ENCODE data around the gene TAL1.
"Not testable (repeated sequence)": the region's sequence is repeated elsewhere in the genome, so short reads cannot be mapped to it uniquely, and the experiment has no call there.

The TAL1 gene

DNA sequence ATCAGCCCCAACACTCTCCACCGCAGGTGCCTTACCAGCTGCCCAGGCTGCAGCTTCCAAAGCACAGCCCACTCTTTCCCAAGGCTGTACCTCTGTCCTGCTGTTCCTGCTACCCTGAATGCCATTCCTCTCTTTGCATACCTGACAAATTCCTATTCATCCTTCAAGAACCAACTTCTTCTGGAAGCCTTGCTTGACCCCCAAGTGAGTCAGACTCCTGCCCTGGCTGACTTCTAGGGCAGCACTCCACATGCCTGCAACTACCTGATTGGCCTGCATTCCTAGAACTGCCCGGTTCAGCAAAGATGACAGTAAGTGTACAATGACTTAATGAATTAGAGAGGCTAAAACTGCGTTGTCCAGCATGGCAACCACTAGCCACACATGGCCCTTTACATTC lies 21.4 kb downstream of the TAL1 start:
- no peak for DNase-seq

GRCh38 chr1:47209725-47210325 lies 22.2 kb downstream of the TAL1 start:
- no peak for DNase-seq

- no peak for DNase-seq
Observed at GRCh38 chr1:47209091-47209490, 22.9 kb downstream of the TAL1 start.

DNA sequence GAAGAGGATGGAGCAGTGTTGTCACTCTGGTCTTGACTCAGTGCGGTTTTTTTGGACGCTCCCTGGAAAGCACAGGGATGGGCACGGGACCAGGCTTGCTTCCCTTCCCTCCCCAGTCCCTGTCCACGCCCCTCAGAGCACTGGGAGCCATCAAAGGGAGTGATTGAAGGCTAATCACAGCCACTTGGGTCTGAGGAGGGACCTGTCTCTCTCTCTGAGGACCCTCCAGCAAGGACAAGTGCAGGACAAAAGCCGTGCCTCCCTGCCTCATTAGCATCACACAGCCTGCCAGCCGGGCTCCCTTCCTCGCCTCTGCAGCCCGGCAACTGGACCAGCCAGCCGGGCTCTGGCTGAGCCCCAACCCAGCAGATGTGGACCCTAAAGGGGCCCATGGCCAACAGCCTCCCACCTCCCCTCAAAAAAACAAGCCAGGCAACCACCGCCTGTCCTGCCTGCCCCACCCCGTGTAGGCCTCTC lies 23.6 kb downstream of the TAL1 start:
- no peak for DNase-seq

DNA sequence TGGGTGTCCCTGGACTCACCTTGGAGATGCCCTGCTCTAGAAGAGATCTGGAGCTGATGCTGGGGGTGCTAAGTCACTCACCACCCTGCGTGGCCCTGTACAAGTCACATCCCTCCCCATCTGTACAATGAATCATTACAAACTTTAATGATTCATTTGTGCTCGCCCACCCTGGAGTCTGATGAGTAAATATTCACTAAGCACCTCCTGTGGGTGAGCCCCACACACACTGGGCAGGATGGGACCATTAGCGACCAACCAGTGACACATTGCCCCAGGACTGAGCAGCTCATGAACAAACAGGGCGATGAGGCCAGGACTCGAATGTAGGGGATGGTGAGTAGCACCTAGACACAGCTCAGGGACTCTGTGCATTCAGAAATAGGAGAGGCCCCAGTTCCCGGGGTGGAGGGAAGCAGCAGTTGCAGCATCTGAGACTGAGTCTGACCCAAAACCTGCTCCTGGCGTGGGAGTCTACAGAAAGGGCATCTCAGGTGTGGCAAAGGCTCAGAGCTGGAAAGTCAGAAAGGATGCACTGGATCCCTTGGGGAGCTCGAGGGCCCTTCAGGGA lies 24.1 kb downstream of the TAL1 start:
- no peak for DNase-seq

- no peak for DNase-seq
Observed at GRCh38 chr1:47205918-47206317, 26.1 kb downstream of the TAL1 start.

GRCh38 chr1:47203504-47203903 lies 28.5 kb downstream of the TAL1 start:
- not testable (repeated sequence) for DNase-seq

DNA sequence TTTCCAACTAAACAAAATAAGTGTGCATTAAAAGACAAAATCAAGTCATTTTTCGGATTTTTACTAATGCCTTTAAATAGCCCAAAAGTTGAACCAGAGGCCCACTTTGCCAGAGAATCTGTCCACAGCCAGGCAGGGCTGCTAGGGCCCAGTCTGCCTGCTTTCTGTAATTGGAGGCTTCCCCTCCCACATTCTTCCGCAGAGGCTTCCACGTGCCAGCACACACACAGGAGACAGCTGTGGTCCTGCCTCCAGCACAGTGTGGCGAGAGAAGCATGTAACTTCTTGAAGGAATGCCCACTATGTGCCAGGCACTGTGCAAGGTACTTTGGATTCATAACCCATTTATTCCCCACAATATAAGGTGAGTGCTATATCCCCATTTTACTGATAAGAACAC lies 30.8 kb downstream of the TAL1 start:
- DNase-seq = no peak

GRCh38 chr1:47198214-47198613 lies 33.8 kb downstream of the TAL1 start:
- DNase-seq = no peak

GRCh38 chr1:47196622-47197021 lies 35.4 kb downstream of the TAL1 start:
- no peak for DNase-seq

DNA sequence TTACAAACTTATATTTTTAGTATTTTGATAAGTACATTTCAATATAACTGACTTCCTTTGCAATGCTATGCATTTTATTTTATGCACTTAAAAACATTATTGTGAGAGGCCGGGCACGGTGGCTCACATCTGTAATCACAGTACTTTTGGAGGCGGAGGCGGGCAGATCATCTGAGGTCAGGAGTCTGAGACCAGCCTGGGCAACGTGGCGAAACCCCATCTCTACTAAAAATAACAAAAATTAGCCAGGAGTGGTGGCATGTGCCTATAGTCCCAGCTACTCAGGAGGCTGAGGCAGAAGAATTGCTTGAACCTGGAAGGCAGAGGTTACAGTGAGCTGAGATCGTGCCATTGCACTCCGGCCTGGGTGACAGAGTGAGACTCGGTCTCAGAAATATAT lies 36.0 kb downstream of the TAL1 start:
- DNase-seq = not testable (repeated sequence)

- no peak for DNase-seq
Observed at GRCh38 chr1:47194311-47194710, 37.7 kb downstream of the TAL1 start.

- not testable (repeated sequence) for DNase-seq
Observed at GRCh38 chr1:47193496-47193895, 38.5 kb downstream of the TAL1 start.

DNA sequence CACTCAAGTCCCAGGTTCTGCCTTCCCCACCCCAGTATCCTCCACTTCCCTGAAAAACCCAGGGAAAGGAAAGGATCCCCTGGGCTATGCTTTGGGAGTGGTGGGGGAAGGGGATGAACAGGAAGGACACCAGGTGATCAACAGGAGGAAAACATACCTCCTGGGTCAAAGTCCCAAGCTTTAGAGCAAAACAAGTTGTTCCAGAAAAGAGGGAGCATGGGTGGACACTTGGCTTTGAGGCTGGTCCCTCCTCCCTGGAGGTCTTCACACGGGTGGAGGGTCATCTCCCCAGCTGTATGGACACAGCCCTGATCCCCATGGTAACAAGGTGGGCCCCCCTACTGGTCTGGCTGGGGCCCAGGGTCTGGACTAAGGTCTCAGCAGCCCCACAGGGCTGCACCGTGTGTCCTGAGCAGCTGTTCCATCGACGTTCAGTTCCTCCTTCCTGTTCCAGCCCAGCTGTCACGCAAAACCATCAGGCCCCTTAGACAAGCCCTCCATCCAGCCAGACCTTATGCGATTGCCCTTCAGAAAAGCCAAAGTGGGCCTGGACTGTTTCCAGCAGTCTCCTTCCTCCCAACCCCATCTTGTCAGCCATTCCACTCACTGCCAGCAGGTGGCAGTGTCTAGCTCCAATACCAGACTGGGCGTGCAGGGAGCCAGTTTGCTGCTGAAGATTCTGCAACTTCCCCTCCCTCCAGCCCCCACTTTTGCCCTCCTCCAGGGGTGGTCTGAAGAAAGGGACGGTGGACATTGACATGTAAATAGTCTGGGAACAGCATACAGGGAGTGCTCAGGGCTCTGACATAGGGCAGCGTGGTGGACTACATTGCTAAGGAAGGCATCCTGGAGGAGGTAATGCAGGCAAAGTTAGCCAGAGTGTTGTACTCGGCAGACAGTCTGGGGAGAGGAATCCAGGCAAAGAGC lies 39.3 kb downstream of the TAL1 start:
- peak; percentile 76 for DNase-seq

DNA sequence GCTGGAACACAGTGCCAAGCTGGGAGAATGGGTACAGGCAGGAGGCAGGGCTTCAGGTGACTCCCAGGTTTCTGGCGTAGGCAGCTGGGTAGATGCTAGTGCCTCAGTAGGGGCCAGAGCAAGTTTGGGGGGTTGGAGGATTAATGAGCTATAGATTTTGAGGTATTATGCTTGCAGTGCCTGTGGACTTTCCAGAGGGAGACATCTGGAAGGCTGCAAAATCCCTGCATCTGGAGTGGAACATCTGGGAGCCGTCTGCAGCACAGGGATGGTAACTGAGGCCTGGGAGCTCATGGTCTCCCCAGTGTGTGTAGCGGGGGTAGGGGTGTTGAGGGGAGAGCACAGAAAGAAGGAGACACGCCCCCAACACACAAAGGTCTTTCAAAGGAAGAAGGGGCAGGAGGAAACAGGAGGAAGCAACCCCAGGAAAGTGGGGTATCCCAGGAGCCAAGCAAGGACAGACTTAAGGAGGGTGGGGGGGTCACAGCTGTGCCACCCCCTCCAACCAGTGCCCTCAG lies 40.0 kb downstream of the TAL1 start:
- no peak for DNase-seq

DNA sequence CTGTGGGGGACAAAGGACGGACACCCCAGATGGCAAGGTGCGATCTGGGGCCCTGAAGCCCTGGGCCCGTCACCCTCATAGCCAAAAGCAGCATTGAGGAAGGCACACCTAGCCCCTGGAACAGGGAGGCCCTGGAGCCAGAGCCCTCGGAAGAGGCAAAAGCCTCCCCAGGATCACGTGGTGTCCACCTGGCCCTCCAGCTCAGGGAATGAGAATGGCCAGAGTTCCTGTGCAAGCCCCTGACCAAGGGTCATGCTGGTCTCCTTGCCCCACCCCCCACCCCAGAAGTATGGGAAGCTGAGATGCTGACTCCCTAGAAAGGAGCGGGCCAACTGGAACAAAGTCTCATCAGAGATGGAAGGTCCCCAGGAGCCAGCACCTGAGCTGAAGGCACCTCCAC lies 41.2 kb downstream of the TAL1 start:
- no peak for DNase-seq

DNA sequence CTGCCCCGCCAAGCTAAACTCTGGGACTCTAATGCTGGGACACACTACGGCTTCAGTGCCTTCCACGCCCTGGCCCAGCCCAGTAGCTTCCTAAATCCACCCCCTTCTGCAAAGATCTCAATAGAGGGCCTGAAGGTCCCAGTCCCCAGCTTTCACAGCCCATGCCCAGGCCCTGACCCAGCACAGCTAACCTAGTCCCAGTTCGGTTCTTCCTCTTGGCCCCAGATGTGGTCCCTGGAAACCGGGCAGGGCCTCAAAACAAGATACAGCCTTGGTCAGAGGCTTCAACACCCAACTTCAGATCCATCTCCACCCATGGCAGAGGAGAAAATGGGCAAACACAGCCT lies 41.5 kb downstream of the TAL1 start:
- no peak for DNase-seq

GRCh38 chr1:47189844-47190508 lies 42.0 kb downstream of the TAL1 start, which contains the start of gene PDZK1IP1:
Gene PDZK1IP1, minus strand, starts transcription at chr1:47190036. Its CDS starts 104 bp downstream, at chr1:47189932.
- DNase-seq = no peak

GRCh38 chr1:47188791-47189785 lies 42.9 kb downstream of the TAL1 start:
- DNase-seq = no peak

GRCh38 chr1:47187926-47188250 lies 44.1 kb downstream of the TAL1 start:
- no peak for DNase-seq

DNA sequence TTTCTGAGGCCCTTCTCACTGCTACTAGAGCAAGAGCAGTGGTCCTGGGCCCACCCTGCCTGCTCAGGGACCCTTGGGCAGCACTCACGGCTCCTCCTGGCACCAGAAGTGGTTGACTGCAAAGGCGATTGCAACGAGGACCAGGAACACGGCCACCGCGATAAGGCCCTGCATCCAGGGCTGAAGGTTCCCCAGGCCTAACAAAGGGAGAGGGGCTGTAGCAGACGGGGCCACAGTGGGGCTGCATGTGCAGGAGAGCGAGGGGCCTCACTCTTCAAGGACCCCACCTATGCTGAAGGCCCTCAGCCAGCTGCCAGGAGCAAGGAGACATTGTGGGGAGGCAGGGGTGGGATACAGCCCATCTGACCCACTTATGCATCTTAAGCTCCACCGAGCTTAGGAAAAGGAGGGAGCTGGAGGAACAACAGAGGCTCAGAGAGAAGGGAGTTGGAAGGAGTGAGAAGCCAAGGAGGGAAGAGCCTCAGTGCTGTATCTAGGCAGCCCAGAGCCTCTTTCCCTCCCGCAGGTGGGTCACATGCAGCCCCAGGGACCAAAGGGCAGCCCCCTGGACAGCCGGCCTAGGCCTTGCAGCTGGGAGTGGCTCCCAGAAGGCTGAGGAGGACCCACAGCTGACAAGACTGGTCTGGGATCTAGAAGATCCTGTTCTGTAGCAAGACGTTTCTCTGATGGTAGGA lies 44.6 kb downstream of the TAL1 start:
- no peak for DNase-seq

All from activated CD4-positive, alpha-beta T cell treated with anti-CD3 and anti-CD28 coated beads, Interleukin-2, Interleukin-6, amounts not matched to agents 100 ng/mL and 50 ng/mL, durations not matched to agents 16 hours and 8 hours (primary cell).